Kidney (tissue), 14 donors: Measurements from ENCODE around the gene FREM1. TPM values are rescaled to one million over a fixed set of nuclear protein-coding genes. Genes with fewer than 3 reads are reported as not detected.

Experiments
- DNase-seq, 5 donors: peaks; one replicate each; pipeline ENCODE4 v3.0.0-alpha.2; 2013 to 2020
- FAIRE-seq: peaks from 2 replicates; lab custom pipeline; 2012; peaks lifted over from hg19 to GRCh38; lab: Jason Lieb, UNC
- H3K27ac ChIP-seq, 2 donors: one replicate each; pipeline ENCODE4 v1.7.0; 2013; ENCODE audit warnings: low read depth in 2 of 2, low read length in 2 of 2, inconsistent platforms in 1 of 2
- H3K27me3 ChIP-seq: one replicate; pipeline ENCODE4 v1.7.1; 2013; ENCODE audit warnings: low read length, inconsistent platforms; ENCODE audit not compliant: control insufficient read depth, insufficient read depth
- H3K36me3 ChIP-seq, 3 donors: one replicate each; pipeline versions ENCODE4 v1.7.0 to v1.7.1; 2013; ENCODE audit warnings: low read length in 3 of 3, control low read depth in 1 of 3, inconsistent platforms in 1 of 3; ENCODE audit not compliant: insufficient read depth in 3 of 3, control insufficient read depth in 2 of 3
- H3K4me1 ChIP-seq, 3 donors: one replicate each; pipeline versions ENCODE4 v1.7.0 to v1.7.1; 2013; ENCODE audit warnings: low read length in 3 of 3, inconsistent platforms in 1 of 3, low read depth in 1 of 3; ENCODE audit not compliant: control insufficient read depth in 2 of 3, insufficient read depth in 2 of 3
- H3K4me3 ChIP-seq, 3 donors: one replicate each; pipeline versions ENCODE4 v1.7.0 to v1.8.1; 2013; ENCODE audit warnings: low read length in 3 of 3, control low read depth in 1 of 3, inconsistent platforms in 1 of 3
- H3K9ac ChIP-seq, 3 donors: one replicate each; pipeline versions ENCODE4 v1.7.0 to v1.7.1; 2013; ENCODE audit warnings: low read length in 3 of 3, control low read depth in 1 of 3, inconsistent platforms in 1 of 3
- H3K9me3 ChIP-seq, 3 donors: one replicate each; pipeline versions ENCODE4 v1.7.0 to v1.7.1; 2013; ENCODE audit warnings: low read length in 3 of 3, control low read depth in 1 of 3, inconsistent platforms in 1 of 3; ENCODE audit not compliant: control insufficient read depth in 2 of 3, insufficient read depth in 1 of 3
- intact Hi-C: fragments of 100-400 bp; cut with DNase I; formaldehyde crosslinking; loops from one replicate; pipeline ENCODE4 v1.11.1; 2022
- polyA plus RNA-seq: library from polyadenylated mRNA; stranded (reverse); fragments of 350-450 nt; fragmentation: Illumina TruSeq; extraction: RNeasy Lipid Tissue Mini Kit (QIAGEN cat#74804); gene quantifications from one replicate; pipeline ENCODE4 v1.2.3, GENCODE V29; 2014; ENCODE audit warnings: low read depth, low replicate concordance; ENCODE audit not compliant: insufficient read depth
- total RNA-seq: library from RNA; stranded (reverse); fragmentation: NEBNext Ultra II Directional; extraction: Animal tissue kit (Norgen Biotek cat#: 25700); gene quantifications from one replicate; pipeline ENCODE4 v1.2.1, GENCODE V29; 2021
- TF ChIP-seq, protein P1 (sequence below): IDR thresholded peaks from 3 replicates; pipeline ENCODE4 v1.5.1; 2012; ENCODE audit warnings: mild to moderate bottlenecking, moderate library complexity, borderline replicate concordance; ENCODE audit not compliant: insufficient read depth; ENCODE audit errors: extremely low read depth
- donor health status: control.
- donor health status: control.
- donor health status: control.
- donor health status: control.
- donor health status: control.
- donor health status: DM: yes; HTN: yes; CAD: no.
- donor health status: Normal renal cell carcinoma (clear cell type).

Gene FREM1
- total and polyA plus RNA-seq, 2 donors from 2014 or later = 8.3 to 17.0 TPM

GRCh38 chr9:14888875-14889274, 21.4 kb downstream of the FREM1 start:
- TF ChIP-seq, protein P1, sequence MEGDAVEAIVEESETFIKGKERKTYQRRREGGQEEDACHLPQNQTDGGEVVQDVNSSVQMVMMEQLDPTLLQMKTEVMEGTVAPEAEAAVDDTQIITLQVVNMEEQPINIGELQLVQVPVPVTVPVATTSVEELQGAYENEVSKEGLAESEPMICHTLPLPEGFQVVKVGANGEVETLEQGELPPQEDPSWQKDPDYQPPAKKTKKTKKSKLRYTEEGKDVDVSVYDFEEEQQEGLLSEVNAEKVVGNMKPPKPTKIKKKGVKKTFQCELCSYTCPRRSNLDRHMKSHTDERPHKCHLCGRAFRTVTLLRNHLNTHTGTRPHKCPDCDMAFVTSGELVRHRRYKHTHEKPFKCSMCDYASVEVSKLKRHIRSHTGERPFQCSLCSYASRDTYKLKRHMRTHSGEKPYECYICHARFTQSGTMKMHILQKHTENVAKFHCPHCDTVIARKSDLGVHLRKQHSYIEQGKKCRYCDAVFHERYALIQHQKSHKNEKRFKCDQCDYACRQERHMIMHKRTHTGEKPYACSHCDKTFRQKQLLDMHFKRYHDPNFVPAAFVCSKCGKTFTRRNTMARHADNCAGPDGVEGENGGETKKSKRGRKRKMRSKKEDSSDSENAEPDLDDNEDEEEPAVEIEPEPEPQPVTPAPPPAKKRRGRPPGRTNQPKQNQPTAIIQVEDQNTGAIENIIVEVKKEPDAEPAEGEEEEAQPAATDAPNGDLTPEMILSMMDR = no peak
- Histone ChIP-seq H3K27ac (no peak overlapping the region), H3K36me3 (no peaks in the 10 kb centered on the region), H3K4me1 (peaks cover 0 to 2% (median 0%) of the 10 kb centered on the region in 3 donors), H3K9me3 (no peaks in the 10 kb centered on the region), H3K27me3 (no peaks in the 10 kb centered on the region), H3K4me3 (no peak overlapping the region), H3K9ac (no peak overlapping the region)
- DNase-seq (no peak), FAIRE-seq (no peak)
- intact Hi-C loops = no loop called here

GRCh38 chr9:14888272-14888671, 22.0 kb downstream of the FREM1 start:
- TF ChIP-seq, protein P1 = no peak
- peaks cover 0 to 2% (median 0%) of the 10 kb centered on the region in 3 donors for H3K4me1 ChIP-seq
- no peak overlapping the region for H3K4me3 ChIP-seq
- intact Hi-C loops = no loop called here
- no peaks in the 10 kb centered on the region for H3K36me3 ChIP-seq
- no peaks in the 10 kb centered on the region for H3K9me3 ChIP-seq
- H3K27me3 ChIP-seq = no peaks in the 10 kb centered on the region
- DNase-seq (no peak), FAIRE-seq (no peak)
- H3K27ac ChIP-seq = no peak overlapping the region
- H3K9ac ChIP-seq = no peak overlapping the region

DNA sequence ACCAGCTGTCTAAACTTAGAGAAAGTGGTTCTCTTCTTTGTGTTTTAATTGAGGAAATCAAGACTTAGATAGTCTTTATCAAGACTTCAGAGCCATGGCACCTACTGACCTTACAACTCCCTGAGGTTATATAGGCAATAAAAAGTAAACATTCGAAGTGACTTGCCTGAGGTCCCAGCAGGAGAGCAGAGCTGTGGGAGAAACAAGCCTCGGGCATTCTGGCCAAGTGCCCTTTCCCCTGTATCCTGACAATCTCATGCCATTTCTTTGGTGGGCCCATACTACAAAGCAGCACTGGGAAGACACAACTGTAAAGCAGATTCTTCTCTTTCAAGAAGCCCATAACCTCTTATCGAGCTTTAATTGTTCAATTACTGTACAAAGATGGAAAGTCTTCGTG, 23.1 kb downstream of the FREM1 start:
- Histone ChIP-seq H3K9me3 (no peaks in the 10 kb centered on the region), H3K4me1 (peaks cover 0 to 2% (median 0%) of the 10 kb centered on the region in 3 donors), H3K27me3 (no peaks in the 10 kb centered on the region), H3K4me3 (no peak overlapping the region), H3K36me3 (no peaks in the 10 kb centered on the region), H3K27ac (peak overlapping the region in 1 of 2 donors; percentile 19), H3K9ac (no peak overlapping the region)
- DNase-seq (no peak), FAIRE-seq (no peak)
- TF ChIP-seq, protein P1 = no peak
- intact Hi-C loops = no loop called here
